GM18499 (cell line): ENCODE results near the gene ZNF648.
"Not testable (repeated sequence)": the region's sequence is repeated elsewhere in the genome, so short reads cannot be mapped to it uniquely, and the experiment has no call there.

Experiments
- ATAC-seq: cut with Tn5 transposase; IDR thresholded peaks from one replicate; pipeline ENCODE4 v1.9.1; 2021; ENCODE audit warnings: moderate number of reproducible peaks; ENCODE audit not compliant: insufficient read depth, unreplicated experiment

ZNF648 gene, protein sequence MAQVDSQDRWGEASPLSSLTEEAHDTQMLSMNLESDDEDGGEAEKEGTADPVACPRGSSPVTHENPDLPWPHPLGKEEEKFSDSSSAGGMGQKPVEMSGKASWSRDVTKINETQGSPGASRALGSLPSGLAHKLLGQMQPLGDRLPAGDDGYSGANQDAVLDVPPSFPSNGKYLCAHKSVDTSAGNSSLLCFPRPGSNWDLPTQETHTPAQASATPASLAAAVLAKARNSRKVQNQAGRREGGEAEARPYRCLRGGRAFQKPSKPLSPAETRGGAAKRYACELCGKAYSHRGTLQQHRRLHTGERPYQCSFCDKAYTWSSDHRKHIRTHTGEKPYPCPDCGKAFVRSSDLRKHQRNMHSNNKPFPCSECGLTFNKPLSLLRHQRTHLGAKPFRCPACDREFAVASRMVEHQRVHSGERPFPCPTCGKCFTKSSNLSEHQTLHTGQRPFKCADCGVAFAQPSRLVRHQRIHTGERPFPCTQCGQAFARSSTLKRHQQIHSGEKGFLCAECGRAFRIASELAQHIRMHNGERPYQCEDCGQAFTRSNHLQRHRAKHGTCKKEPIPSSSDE

DNA sequence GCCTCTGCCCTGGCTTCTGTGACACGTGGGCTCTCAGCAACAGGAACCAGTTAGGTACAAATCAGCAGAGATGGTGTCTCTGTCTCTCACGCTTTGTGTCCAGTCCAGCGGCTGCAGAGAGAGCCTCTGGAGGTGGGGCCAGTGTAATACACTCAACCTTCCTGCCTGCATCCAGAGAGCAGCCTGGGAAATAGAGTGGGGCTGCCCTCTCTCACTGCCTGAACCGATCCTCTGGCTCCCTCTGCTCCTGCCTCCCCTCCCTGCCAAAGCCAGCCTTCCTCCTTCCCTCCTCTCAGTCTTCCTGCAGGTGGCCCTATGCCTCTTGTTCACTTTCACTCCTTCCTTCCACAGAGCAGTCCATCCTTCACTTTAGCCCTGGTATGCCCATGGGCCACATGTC lies at the start of gene ZNF648:
Gene ZNF648, minus strand, starts transcription at position 119 of the 400 bp plus-strand sequence. CDS start 3,702 bp downstream, outside the sequence.
- no peak for ATAC-seq

DNA sequence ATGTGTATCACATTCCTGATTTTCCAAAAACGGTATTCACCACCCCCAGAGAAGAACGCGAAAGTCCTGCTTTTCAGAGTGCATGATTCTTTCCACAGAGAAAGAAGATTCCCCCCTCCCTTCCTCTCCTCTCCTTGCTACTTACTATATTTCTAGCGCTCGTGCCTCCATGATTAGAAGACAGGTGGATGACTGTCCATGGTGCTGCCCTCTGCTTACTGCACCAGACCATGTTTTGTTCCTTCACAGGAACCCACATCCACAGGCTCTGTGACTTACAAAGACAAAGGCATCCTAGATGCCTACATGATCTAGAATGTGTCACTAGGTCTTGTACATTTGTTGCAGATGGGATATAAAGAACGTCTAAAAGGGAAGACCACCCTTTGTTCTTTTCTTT lies 49.1 kb upstream of the ZNF648 start:
- ATAC-seq = no peak

DNA sequence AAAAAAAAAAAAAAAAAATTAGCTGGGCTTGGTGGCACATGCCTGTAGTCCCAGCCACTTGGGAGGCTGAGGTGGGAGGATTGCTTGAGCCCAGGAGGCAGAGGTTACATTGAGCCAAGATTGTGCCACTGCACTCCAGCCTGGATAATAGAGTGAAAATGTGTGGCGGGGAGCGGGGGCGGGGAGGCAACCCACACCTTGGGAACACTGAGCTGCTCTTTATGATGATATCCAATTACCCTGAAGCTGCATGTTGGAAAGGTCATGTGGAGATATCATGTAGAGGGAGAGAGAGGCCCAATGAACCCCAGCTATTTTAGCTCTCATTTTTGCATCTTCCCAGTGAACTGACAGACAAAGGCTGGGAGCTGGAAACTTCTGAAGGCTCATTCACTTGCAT lies 48.3 kb upstream of the ZNF648 start:
- no peak for ATAC-seq

DNA sequence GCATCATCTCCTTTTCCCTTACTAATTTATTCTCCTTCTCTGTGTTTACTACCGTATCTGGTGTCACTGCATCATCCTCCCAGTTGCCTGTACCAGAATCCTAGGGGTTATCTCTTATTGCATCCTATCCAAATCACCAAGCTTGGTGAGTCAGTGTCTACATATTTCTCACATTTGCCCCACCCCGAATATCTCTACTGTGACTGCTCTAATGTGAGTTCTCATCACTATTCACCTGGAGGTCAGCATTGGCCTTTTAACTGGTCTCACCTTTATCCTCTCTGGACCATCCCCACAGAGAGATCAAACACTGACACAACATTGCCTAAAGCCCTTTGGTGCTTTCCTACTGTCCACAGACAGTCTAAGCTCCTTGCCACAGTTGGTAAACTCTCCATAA lies 45.7 kb upstream of the ZNF648 start:
- no peak for ATAC-seq

DNA sequence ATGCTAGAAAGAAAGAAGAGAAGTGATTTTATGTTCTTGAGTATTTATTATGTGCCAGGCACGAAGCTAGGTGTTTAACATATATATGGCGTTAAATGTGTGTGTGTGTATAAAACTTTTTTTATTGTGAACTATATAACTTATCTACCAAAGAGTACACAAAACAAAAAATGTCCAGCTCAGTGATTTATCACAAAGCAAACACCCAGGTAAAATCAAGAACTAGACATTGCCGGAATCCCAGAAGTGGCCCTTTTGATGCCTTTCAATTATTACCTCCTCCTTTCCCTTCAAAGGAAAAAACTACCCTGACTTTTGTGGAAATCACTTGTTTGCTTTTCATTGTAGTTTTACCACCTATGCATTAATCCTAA lies 40.5 kb upstream of the ZNF648 start:
- no peak for ATAC-seq

DNA sequence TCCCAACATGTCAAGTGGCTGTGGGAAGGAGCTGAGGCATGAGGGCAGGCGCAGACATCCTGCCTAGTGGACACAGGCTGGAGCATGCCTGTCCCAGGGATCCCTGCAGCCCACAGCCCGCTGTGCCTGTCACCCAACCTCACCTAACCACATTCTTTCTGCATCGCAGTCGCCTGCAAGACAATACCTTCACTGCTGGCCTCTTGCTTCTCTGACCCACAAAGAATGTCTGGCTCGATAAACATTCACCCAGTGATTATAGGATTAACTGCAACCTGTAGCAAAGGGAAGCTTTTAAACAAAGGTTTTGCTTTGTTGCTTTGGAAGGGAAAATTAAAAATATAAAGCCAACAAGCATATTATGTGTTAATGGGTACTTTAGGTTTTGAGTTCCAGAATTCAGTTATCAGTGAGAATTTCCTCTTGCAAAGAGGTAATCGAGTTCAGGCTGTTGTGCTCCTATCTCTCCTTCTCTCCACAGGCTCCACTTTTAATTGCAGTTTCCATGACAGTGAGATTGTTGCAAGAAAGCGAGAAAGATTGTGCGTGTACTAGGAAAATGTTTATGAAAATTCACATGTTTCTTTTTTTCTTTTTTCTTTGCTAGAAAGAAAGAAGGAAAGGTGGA lies 40.0 kb upstream of the ZNF648 start:
- ATAC-seq = no peak

DNA sequence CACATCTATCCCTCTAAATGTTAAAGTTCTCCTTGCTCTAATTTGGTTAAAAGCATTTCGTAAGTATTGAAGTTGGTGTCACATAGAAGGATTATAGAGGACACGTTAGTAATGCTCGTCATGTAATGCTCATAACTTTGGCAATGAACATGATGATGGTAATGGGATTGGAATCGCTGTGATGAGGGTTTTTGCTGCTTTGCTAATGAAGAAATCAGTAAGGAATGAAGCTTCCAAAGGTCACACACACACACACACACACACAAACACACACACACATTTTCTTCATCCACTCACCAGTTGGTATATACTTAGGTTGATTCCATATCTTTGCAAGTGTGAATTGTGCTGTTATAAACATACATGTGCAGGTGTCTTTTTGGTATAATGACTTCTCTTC lies 36.8 kb upstream of the ZNF648 start:
- no peak for ATAC-seq

DNA sequence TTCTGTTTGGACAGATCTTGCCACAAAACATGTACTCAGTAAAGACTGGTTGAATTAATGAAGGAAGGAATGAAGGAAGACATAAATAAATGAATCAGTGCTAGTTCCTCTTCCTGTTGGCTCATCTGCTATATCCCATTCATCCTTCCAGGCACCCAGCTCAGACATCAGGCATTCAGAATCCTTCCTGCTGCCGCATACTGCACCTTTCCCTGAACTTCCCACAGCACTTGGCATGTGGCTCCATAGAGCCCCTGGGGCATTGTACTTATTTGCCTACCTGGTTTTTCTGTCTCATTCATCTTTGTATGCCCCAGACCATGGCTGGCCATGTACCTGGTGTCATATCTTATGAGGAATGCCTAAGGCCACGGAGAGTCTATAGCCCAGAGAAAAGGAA lies 34.4 kb upstream of the ZNF648 start:
- no peak for ATAC-seq

DNA sequence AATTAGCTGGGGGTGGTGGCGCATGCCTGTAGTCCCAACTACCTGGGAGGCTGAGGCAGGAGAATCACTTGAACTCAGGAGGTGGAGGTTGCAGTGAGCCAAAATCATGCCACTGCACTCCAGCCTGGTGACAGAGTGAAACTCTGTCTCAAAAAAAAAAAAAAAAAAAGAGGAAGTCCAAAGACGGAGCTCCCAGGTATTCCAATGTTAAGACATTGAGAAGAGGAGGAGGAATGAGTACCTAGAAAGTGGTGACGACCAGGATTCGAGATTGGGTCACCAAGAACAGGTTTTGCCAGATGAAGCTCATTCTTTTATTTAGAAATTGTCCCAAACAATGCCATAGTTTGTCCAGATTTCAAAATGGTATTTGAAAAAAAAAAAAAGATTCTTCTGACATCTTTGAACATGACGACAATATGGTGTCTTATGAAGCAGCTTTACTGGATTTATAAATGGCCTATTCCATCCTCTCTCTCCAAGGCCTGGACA lies 33.0 kb upstream of the ZNF648 start:
- ATAC-seq = not testable (repeated sequence)

DNA sequence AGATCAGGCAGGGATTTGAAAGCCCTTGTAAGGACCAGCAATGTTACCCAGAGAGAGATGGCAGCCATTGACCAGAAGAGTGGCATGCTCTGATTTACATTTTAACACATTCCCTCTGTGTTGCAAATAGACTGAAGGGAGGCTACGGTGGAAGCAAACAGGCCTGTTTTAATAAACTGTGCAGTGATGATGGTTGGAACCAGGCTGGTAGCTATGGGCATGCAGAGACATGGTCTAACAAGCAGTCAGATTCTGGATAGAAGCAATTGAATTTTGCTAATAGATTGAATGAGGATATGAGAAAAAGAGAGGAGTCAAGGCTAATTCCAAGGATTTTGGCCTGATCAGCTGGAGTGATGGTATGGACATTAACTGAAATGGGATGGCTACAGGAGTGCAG lies 32.3 kb upstream of the ZNF648 start:
- ATAC-seq = no peak

DNA sequence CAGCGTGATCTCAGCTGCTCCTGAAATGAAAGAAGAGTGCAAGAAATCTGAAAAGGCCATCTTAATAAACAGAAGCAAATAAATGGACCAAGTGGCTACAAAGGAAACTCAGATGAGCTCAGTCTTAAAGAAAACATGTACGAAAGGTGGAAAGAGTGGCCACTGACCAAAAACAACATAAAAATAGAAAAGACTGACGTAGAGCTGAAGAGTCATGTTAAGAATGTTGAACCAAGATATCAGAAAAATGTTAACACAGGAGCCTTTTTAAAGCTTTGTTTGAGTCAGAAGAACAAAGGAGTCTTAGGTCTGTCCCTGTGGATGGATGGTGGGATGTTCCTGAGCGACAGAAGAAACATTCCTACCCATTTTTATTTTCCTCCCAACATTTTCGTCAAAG lies 30.8 kb upstream of the ZNF648 start:
- no peak for ATAC-seq

DNA sequence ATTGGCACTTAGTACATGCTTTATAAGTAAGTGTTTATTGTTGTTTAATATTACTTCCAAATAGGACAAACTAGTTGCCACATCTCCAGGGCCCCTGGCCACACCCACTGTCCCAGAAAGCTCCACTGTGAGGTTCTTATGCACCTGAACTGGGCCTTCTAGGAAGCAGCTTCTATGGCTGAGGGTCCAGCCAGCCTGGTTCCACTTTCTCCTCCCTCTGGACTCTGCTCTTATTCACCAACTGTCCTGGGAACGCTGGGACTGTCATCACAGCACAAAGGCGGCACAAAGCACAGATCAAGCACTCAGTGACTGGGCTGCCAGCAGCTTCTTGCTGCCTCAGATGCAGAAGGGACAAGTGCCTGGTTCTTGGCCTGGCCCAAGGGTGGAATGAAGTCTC lies 29.6 kb upstream of the ZNF648 start:
- ATAC-seq = no peak

DNA sequence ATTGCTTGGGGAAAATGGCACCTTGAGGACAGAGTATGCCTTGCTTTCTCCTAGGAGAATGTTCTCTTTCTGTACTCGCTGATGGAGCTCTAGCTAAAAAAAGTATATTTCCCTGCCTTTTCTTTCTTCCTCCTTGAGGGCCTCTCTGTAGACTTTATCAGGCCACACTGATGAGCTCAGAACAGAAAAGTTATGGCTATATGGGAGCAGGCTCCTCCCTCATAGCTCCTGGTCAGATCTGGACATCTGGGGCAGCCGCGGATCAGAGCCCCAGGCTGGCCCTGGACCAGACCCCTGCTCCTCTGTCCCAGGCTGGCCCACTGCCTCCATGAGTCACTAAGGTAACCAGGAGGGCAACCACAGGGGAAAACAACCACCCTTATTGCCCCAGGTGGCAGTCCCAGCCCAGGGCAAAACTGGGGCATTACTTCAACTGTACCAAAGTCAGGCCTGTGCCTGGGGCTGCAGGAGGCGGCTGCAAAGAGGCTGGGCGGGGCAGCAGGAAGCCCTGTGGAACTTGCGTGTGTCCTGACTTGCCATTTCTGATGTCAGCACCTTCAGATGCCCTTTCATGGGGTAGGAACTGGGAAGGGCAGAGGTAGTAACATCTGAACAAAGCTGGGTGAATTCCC lies 26.3 kb upstream of the ZNF648 start:
- ATAC-seq = no peak

DNA sequence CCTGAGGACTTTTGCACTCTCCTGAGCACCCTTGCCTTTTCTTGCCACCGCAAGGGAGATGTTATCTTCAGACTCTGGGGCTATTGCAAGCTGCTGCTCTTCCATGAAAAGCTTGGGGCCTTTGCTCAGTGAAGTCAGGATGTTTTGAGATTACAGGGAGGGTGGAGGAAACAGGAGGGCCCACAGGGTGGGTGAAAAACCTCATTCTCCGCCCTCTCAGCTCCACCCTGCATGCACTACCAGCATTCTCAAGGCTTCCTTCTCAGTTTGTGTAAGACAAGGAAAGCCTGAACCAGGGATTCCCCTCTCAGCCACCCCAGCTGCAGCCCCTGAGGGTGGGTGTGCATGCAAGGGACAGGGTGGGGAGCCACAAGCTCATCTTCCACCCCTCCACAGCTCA lies 25.8 kb upstream of the ZNF648 start:
- no peak for ATAC-seq

DNA sequence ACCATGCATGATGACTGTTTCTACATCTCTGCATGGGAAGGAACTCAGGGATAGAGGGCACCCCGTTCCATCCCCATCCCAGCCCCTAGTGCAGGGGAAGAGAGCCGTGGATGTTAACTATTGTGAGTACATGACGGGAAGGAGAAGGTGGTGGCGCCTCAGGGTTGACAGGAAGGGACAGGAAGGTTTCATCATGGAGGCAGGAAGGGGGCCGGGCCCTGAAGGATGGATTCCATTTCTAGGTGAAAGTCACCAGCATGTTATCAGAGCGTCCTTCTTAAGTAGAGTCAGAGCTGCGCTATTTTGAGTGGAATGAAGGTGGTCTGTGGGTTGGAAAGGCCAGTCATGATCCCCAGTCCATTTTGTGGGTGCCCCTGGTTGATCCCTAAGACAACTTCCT lies 25.1 kb upstream of the ZNF648 start:
- ATAC-seq = no peak

DNA sequence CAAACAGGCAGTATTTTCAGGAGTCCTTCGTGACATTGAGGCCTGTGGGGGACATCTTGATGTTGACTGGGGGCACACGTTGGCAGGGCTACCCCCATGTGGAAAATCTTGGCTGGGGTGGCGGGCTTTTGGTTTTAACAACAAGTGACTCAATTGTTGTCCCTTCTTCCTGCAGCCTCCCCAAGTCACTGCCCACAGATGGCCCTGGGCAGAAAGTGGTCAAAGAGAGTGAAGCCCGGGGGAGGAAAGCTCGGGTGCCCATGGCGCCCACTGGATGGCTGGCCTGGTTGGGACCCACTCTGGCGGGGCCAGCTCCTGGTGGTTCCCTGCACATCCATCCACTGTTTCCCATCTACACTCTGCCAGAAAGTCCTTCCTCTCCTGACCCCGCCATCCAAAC lies 24.6 kb upstream of the ZNF648 start:
- no peak for ATAC-seq

DNA sequence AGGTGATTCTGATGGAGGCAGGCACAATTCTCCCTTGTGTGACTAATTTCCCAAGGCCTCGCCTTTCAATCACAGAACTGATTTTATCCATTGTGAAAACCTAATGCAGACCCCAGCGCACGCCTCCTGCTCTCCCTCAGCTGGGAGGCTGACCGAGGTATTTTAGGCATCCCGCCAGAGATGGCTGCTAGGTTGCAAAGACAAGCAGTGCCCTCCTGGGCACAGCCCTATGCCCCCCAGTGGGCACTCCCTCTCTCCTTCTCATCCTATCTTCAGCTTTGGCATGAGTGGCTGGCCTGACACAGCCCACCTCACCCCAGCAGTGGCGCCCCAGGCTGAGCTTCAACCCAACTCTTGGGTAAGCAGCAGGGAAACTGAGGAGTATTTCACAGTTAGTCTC lies 24.2 kb upstream of the ZNF648 start:
- ATAC-seq = no peak

DNA sequence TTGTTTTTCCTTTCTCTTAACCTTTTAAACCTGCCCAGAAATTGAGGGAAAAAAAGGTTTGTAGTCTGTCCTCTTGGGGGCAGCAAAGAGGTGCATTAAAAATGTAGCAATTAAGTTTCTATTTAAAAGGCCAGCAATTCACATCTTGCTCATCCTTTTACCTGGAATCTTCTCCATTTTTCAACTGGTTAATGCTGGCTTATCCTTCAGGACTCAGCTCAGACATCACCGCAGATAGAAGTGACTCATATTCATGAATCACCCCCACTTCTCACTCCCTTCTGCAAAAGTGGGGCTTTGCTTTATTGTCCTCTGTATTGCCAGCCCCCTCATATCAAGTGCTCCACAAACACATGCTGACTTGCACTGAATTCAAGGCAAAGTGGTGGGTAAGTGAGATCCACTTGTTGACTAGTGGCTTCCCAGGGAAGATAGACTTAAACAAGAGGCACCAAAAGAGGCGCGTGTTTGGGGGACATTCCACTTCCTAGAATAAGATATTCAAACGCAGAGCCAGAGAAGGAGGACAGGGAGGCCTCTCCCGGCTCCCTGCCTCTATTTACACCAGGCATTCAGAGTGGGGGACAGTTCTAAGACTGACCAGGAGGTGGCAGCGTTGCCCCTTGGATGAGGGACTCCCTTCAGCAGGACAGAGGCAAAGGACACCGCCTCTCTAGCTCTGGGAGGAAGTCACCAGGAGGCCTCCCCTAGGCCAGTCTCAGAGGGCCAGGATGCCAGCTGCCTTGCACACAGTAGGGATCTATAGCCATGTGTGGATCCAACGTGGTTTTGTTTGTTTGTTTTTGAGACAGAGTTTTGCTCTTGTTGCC lies 23.2 kb upstream of the ZNF648 start:
- ATAC-seq = no peak

DNA sequence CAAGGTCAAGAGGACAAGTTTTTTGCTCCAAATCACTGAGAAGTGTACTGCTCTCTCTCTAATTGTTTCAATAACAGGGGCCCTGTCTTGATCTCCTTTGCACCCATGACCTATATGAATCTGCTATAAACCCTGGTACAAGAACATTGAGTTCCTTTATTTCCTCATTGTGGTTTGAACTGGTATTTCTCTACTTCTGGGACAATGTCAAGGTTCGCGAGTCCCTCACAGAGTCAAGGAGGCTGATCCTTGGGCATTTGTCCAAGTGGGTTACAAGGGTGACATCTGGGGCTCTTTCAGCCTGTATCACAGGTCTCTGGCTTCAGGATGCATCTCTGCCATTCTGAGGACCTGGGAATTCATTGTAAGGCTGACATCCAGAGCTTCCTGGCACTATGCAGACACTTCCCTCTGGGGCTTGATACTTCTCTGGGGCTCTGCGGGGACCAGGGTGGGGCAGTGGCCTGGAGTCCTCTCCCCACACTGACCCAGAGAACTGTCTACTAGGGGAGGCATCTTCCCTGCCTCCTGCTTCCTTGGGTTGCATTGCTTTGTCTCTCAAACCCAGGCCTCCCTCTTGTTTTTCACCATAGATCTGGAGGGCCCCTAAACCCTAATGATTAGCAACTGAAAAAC lies 22.5 kb upstream of the ZNF648 start:
- ATAC-seq = no peak
